NCI-H460 (cell line): ENCODE measurements around the gene KRTAP5-4. TPM values are rescaled to one million over a fixed set of nuclear protein-coding genes. Genes with fewer than 3 reads are reported as not detected.
A peak's percentile ranks its signal among the peaks of the same experiment; 100 is the strongest.
"Not testable (repeated sequence)": the region's sequence is repeated elsewhere in the genome, so short reads cannot be mapped to it uniquely, and the experiment has no call there.

Experiments
- DNase-seq: peaks from one replicate; pipeline ENCODE4 v3.0.0-alpha.2; 2016; ENCODE audit warnings: low read depth; ENCODE audit errors: extremely low read depth
- total RNA-seq: library from RNA; depleted of rRNA; stranded (reverse); fragments of >200 nt; shearing (Covaris generic); gene quantifications from 2 replicates; pipeline ENCODE4 v1.2.3, GENCODE V29; 2014

Gene KRTAP5-4
- total RNA-seq, 1 experiment from 2014 or later: not detected

DNA sequence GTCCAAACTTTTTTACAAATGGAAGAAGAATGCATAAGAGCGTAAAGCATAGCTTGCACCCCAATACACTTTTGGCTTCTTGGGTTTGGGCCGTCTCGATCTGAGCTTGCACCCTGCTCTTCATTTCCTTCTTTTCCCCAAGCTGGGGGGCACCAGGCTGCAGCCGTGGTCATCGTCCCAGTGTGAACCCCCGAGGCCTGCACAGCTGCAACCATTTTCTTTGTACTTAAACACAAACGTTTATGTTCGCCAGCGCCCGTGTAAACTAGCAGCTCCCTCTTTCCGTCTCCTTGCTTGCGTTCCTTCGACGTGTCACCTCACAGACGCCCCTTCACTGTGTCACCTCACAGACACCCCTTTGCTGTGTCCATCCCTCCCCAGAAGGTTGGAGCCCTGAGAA is 17.7 kb upstream of the KRTAP5-4 start:
- no peak for DNase-seq

DNA sequence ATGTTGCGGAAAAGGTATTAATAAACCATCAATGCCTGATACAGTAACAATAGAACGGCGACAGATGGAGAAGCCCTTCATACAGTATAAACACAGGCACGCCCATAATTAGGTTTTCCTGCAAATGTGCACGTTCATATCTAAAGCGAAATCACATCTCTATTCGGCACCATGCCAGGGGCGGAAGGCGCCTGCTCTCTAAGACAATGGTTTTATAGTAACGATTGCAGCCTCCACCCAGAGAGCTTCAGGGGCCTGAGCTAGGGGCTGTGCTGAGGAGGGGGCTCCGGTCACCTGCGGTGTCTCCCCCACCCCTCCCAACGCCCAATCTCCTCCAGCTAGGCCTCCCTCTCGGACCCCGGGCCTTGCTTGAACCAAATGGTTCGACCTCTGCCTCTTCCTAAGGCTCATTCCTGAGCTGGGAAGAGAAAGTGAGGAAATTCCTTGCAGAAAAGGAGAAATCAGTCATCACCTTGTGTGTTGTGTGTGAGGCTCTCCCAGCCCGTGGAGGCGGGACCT is 17.2 kb upstream of the KRTAP5-4 start:
- DNase-seq: no peak

DNA sequence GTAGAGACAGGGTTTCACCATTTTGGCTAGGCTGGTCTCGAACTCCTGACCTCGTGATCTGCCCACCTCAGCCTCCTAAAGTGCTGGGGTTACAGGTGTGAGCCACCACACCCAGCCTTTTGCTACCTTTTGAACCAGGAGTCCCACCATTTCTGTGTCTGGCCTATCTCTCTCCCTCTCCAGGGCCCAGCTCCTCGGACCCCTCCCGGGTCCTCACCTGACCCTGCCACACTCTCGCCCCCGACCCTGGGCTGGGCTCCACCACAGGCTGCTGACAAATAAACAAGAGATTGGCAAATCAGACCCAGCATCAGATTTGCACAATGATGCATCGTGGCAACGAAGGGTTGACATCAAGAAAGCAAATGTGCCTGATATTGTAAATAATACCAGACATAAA is 16.4 kb upstream of the KRTAP5-4 start:
- no peak for DNase-seq

DNA sequence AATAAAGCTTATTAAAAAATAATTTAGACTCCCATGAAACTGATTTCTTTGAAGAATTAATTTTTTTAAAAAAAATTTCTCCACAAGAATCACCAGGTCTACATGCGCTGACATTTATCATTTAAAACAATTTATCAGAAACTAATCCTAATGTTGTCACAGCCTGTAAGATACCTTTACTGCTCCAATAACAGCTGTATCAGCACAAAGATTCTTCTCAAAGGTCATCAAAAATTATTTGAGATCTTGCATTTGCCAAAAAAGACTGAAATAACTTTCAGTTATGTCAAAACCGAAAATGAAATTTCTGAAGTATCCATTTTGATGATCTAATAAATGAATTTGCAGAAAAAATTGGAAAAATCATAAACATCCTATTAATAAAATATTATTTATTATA is 15.7 kb upstream of the KRTAP5-4 start:
- no peak for DNase-seq

DNA sequence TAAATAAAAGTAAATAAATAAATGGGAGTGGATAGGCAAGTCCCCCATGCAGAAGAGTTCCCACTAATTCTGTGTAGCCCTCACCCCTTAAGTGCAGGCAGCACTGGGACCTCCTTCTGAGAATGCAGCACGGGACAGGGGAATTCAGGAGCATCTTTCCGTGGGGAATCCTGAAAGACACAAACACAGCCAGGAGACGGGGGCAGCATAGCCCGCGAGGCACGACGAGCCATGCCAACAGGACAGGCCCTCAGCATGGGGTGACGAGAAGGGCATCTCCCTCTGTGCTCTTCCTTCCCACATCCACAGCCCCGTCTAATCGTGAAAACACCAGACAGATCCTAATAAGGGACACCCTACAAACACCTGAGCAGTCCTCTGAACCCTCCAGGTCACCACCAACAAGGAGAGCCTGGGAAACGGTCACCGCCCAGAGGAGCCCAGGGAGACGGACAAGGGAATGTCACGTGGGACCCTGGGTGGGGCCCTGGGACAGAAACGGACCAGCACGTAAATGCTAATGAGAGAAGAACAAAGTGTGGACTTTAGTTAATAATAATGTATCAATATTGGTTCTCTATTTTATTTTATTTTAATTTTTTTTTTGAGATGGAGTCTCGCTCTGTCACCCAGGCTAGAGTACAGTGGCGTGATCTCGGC is 14.5 kb upstream of the KRTAP5-4 start:
- no peak for DNase-seq

DNA sequence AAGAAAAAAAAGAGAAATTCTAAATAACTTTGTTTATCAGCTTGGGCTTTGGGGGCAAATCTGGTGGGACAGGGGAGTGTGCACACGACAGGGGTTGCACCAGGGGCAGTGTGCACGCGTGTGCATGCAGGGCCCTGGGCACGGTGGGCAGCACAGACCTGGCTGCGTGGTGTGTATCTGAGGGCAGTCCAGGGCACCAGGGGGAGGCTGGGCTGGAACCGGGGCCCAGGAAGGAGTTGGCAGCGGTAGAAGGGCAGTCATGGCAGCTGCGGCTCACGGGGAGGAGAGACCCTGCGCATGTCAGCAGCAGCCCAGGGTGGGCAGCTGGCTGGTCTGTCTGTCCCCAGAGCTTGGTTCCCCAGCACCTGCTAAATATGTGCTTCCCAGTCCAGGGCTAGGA is 11.9 kb upstream of the KRTAP5-4 start:
- no peak for DNase-seq

DNA sequence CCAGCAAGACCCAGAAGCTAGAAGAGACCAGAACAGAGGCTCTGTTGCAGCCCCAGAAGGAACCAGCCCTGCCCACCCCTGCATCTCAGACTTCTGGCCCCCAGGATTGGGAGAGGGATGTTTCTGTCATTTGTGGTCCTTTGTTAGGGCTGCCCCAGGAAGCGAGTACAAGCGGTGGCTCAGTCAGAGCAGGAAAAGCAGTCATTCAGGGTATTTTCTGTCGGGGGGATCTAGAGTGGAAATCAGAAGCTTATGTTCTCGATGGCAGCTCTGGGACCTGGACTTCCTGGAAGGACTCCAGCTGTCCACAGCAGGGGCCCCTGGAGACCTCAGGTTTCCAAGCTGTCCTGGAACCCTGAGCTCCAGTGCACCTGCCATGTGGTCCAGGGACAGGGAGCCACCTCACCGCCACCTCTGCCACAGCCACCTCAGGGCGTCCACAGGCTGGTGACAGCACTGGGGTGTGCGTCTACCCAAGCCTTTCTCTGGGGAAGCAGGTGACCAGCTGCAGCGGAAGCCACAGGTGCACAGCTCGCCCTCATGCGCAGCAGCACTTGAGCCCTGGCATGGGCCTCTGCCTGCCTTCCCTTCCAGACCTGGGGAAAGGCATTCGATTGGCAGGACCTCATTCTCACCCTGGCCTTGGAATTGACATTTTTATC is 10.2 kb upstream of the KRTAP5-4 start:
- no peak for DNase-seq

DNA sequence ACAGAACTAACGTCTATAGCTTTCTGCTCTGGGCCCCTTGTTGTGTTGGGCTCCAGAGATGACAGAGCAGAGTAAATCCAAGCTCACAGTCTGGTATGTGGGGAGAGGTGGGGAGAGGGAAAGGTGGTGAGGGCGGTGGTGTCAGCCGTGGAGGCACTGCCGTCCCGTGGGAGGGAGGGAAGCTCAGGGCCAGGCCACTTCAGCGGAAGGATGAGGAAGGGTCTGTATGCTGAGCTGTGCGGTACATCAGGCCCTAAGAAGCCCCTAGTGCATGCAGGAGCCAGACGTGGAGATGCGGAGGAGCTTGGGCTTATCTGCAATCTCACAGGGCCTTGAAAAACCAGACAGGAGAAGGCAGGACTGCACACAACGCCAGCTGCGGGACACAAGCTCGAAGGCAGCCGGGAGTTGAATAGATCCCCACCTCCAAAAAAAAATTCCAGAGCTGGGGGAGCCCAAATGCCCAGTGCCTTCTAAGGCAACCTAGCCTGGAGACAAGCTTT is 9.2 kb upstream of the KRTAP5-4 start:
- no peak for DNase-seq

DNA sequence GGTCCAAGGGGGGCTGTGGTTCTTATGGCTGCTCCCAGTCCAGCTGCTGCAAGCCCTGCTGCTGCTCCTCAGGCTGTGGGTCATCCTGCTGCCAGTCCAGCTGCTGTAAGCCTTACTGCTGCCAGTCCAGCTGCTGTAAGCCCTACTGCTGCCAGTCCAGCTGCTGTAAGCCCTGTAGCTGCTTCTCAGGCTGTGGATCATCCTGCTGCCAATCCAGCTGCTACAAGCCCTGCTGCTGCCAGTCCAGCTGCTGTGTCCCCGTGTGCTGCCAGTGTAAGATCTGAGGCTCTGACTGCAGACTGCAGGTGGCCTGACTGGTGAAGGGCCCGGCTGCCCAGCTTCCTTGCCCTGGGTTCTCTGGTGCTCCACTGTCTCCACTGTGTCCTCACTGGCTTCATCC is 8.3 kb upstream of the KRTAP5-4 start:
- no peak for DNase-seq

DNA sequence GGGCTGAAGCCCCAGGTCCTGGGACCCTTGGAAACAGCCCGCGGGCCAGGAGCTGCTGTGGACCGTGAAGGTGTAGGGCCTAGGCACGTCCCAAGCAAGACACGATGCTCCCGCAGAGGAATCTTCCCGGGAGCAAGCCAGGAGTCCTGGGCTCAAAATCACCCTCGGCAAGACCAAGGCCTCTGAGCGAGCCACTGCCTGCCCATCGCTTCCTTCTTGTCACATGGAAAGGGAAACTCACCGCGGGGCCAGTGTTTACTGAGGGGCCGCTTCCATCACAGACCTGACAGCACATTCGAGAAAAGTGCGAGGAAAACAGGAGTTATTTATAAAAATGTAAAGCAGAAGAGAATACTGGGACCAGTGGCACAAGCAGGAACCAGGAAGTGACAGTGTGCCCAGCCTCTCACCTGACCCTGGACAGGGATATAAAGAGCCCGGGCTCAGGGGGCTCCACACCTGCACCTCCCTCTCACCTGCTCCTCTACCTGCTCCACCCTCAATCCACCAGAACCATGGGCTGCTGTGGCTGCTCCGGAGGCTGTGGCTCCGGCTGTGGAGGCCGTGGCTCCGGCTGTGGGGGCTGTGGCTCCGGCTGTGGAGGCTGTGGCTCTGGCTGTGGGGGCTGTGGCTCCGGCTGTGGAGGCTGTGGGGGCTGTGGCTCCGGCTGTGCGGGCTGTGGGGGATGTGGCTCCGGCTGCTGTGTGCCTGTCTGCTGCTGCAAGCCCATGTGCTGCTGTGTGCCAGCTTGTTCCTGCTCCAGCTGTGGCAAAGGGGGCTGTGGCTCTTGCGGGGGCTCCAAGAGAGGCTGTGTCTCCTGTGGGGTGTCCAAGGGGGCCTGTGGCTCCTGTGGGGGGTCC is 7.6 kb upstream of the KRTAP5-4 start, which contains the start of gene KRTAP5-5:
TSS of gene KRTAP5-5 (plus strand) at position 450 of the 860 bp plus-strand sequence. CDS start at position 516, 66 bp downstream.
- DNase-seq: no peak

DNA sequence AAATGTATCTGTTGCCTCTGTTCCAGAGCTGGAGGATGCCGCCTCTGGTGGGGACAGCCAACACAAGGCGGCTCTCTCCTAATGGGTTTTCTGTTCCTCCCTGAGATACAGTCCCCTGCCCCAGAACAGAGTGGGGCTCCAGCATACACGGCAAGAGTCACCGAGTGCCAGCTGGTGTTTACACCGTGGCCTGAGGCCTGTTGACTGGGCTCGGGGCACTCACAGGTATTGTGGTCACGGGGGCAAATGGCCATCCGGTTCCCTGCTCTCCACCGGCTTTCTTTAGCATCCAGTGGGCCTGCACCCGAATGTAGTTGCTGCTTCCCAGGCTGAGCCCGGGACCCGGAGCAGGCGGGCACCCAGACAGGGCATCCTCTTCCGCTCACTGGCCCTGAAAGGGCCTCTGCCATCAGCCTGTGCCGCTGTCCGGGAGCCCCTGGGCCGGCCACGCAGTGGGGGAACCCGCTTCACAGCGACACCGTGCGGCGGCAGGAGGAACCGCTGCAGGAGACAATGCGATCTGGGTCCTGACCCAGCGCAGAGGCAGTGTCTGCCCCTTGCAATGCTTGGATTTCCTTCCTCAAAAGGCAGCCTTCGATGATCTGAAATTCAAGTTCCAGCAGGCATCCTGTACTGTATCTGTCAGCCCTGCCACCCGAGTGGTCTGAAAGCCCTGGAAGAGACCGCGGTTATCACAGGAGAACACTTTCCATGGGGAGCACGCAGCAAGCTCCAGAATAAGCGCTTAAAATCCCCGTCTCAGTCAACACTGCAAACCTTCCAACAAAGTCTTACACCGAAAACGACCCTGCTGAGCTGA is 6.8 kb upstream of the KRTAP5-4 start:
- peak; percentile 28 for DNase-seq

DNA sequence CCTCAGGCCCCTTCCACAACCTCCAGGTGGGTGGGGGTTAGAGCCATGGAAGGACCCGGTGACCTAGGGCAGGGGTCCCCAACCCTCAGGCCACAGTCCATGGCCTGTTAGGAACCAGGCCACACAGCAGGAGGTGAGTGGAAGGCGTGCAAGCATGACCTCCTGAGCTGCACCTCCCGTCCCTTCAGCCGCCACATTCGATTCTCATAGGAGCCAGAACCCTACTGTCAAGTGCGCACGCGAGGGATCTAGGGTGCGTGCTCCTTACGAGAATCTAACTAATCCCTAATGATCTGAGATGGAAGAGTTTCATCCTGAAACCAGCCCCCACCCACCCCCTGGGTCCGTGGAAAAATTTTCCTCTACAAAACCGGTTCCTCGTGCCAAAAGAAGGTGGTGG is 3.6 kb upstream of the KRTAP5-4 start:
- DNase-seq: no peak

DNA sequence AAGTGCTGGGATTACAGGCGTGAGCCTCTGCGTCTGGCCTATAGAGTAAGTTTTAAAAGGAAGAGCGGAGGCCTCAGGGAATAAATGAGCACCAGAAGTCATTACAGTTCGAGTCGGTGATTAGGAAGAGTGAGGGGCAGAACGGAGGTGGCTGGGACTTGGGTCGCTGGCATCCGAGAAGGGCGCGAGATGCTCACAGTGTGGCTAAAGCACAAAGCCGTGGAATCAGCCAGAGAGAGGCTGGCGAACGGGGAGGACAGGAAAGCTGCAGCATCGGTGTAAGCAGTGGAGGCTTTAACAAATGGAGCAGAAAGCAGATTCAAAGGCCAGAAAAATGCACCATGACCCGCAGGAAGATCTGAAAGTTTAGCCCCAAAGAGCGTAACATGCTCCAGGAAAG is 2.7 kb upstream of the KRTAP5-4 start:
- DNase-seq: no peak

DNA sequence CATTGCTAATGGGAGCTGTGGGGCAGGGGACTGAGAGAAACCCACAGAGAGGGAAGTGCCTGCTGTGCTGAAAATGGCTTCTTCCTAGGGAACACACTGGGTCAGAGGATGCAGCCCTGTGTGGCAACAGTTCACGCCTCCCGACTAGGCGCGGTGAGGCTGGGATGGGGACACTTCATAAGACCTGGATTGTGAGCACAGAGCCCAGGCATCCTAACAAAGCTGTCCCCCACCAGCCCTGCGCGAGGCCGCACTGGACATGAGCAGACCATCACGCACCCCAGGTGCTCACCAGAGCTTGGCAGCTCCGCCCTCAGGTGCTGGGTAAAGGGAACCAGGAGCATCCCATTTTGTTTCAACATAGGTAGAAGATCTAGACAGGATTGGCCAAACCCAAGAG is 1.8 kb upstream of the KRTAP5-4 start:
- DNase-seq: no peak

DNA sequence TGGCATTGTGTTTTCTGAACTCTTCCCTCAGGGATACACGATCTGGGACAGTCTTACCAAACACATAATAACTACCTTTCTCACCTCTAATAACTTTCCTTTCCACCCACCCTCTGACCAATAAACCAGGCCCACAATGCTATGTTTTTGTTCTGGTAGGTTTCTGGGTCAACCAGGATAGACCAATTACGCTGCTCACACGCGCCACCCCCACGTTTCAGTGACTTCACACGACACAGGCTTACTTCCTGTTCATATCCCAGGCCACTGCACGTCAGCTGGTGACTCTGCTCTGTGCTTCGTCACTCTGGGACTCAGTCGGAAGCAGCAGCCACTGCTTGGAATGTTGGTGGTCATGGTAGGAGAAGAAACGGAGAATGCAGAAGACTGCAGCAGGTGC is 2.5 kb downstream of the KRTAP5-4 start:
- DNase-seq: no peak

DNA sequence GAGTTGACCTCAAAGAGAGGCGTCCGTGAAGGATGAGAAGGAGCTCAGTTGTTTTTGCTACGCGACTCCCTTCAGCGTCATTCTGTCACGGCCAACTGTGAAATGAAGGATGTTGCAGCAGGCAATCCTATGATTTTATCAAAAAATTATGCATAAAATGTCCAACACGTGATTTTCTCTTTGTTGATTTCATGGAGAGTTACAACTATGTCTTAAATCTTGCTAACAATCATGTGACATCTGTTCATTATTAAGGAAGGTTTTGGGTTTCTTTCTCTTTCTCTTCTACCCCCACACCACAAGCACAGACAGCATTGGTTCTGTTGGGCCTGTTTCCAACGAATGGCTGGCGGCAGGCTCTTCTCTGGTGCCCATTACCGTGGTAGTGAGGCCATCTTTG is 3.7 kb downstream of the KRTAP5-4 start:
- DNase-seq: no peak

DNA sequence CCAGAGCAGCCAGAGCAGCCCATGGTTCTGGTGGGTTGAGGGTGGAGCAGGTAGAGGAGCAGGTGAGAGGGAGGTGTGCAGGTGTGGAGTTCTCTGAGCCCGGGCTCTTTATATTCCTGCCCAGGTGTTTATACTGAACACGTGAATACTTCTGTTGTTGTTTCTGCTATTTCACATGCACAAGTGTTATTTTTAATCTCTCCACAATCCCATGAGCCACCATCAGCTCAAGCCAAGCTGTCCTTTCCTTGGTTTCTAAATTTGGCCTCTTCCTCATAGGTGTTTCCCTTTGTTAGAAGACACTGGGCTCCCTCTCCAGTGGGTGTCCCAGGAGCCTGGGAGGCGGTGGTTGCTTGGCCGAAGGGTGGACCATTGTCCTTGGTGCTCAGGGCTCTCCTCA is 13.6 kb downstream of the KRTAP5-4 start, which contains the start of gene KRTAP5-3:
TSS of gene KRTAP5-3 (minus strand) at position 101 of the 400 bp plus-strand sequence. CDS start at position 23, 78 bp downstream.
- DNase-seq: no peak

DNA sequence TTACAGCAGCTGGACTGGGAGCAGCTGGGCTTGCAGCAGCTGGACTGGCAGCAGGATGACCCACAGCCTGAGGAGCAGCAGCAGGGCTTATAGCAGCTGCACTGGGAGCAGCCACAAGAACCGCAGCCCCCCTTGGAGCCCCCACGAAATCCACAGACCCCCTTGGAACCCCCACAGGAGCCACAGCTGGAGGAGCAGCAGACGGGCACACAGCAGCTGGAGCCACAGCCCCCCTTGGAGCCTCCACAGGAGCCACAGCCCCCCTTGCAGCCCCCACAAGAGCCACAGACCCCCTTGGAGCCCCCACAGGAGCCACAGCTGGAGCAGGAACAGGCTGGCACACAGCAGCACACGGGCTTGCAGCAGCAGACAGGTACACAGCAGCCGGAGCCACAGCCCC is 14.0 kb downstream of the KRTAP5-4 start:
- DNase-seq: not testable (repeated sequence)

DNA sequence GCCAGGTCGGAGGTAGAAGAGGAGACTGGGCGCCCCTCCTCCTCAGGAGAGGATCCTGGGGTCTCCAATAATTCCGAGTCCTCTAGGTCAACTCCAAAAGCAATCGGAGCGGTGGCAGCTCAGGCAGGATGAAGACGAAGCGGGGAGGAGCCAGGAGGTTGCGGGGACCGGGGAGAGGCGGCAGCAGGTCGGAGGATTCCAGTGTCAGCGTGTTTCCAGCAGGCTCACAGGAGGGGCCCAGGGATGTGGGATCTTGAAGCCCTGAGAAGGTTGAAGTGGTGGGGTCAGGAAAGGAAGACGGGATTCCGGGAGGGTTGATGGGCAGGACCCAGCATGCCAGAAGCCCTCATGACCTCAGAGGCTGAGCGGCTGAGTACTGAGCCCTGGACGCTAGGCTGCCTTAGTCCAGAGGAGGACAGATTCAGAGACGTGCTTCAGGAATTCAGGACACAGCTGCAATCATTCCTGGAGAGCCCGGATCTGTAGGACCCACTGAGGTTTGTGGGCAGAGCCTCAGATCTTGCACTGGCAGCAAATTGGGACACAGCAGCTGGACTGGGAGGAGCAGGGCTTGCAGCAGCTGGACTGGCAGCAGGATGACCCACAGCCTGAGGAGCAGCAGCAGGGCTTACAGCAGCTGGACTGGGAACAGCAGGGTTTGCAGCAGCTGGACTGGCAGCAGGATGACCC is 14.6 kb downstream of the KRTAP5-4 start:
- DNase-seq: not testable (repeated sequence)
